Right lobe of liver (tissue), 6 donors: Measurements from ENCODE around the gene MBP. TPM values are rescaled to one million over a fixed set of nuclear protein-coding genes. Genes with fewer than 3 reads are reported as not detected.

Source experiments
- ATAC-seq, 4 donors: fragments of 200-7000 bp; cut with Tn5 transposase; one replicate each; pipeline ENCODE4 v1.9.1; 2020; ENCODE audit warnings: mild to moderate bottlenecking in 4 of 4, moderate library complexity in 4 of 4
- DNase-seq, 3 donors: peaks; one replicate each; pipeline ENCODE4 v3.0.0-alpha.2; 2020
- H3K27ac ChIP-seq, 3 donors: fragments of 200-600 bp; one replicate each; pipeline ENCODE4 v1.8.0; 2022
- H3K27me3 ChIP-seq, 2 donors: fragments of 200-600 bp; one replicate each; pipeline ENCODE4 v1.8.0; 2022
- H3K36me3 ChIP-seq, 4 donors: fragments of 200-600 bp; sonication (generic) in 1 of 4; one replicate each; pipeline versions ENCODE4 v1.5.1 to v1.8.0; 2017 to 2022; ENCODE audit warnings: control low read depth in 1 of 4
- H3K4me1 ChIP-seq, 4 donors: fragments of 200-600 bp; sonication (generic) in 1 of 4; one replicate each; pipeline versions ENCODE4 v1.5.1 to v1.8.0; 2017 to 2022; ENCODE audit warnings: control low read depth in 1 of 4
- H3K4me3 ChIP-seq, 3 donors: fragments of 200-600 bp; one replicate each; pipeline ENCODE4 v1.8.0; 2022
- H3K9me3 ChIP-seq, 4 donors: fragments of 200-600 bp; sonication (generic) in 1 of 4; one replicate each; pipeline versions ENCODE4 v1.5.1 to v1.8.0; 2017 to 2022; ENCODE audit warnings: control low read depth in 1 of 4
- CTCF ChIP-seq, 4 donors: fragments of 200-600 bp in 3 of 4; fragments of 450-650 bp in 1 of 4; IDR thresholded peaks; one replicate each; pipeline versions ENCODE4 v1.5.1 to v1.8.0; 2016 to 2022; ENCODE audit warnings: antibody characterized with exemption in 4 of 4, mild to moderate bottlenecking in 2 of 4
- POLR2A ChIP-seq: fragments of 450-650 bp; IDR thresholded peaks from one replicate; pipeline ENCODE4 v1.6.1; 2017; ENCODE audit warnings: antibody characterized with exemption, mild to moderate bottlenecking
- WGBS: methylation state at CpG from one replicate; pipeline ENCODE4 v1.1.6; 2018; ENCODE audit warnings: low coverage, low lambda C conversion rate; ENCODE audit not compliant: insufficient coverage; ENCODE audit errors: missing lambda C conversion rate; 5-methylcytosine and 5-hydroxymethylcytosine counted together
- intact Hi-C, 2 donors: fragments of 100-400 bp; cut with DNase I; formaldehyde crosslinking; loops; one replicate each; pipeline versions ENCODE4 v1.11.2 to v1.14.1; 2022
- total RNA-seq, 6 experiments: library from RNA; depleted of rRNA in 2 of 6; stranded (reverse); fragments of >200 nt in 2 of 6; fragmentation: NEBNext Ultra II Directional in 3 of 6; extraction: Animal tissue kit (Norgen Biotek cat#: 25700) in 3 of 6; gene quantifications; one replicate each; pipeline versions ENCODE4 v1.1.0 to v1.2.4, GENCODE V29; 2016 to 2023
- donor health status: DM: no; HTN: yes; CAD: no.
- donor health status: DM: no; HTN: no; CAD: no.
- donor health status: DM: no; HTN: no; CAD: no.
- donor health status: DM: no; HTN: yes; CAD: no.
- donor health status: DM: no; HTN: yes; CAD: no.

Gene MBP
- total RNA-seq, 6 experiments from 2014 or later, result 24.0 to 40.8 (median 27.6) TPM

GRCh38 chr18:77077941-77078689, 54.5 kb downstream of the MBP start:
- Histone ChIP-seq H3K9me3 (no peaks in the 10 kb centered on the region), H3K27me3 (no peaks in the 10 kb centered on the region), H3K4me1 (peaks cover 0 to 19% (median 9%) of the 10 kb centered on the region in 4 donors), H3K27ac (no peak overlapping the region), H3K4me3 (no peak overlapping the region), H3K36me3 (no peaks in the 10 kb centered on the region)
- ATAC-seq (no peak), DNase-seq (no peak)
- no peak for TF ChIP-seq POLR2A
- TF ChIP-seq CTCF (IDR thresholded peaks at IDR 0.05), result no peak
- WGBS, result 83% methylated on average over 15 of the region's 16 CpGs
- intact Hi-C loops, result no loop called here

GRCh38 chr18:77077401-77077800, 55.2 kb downstream of the MBP start:
- Histone ChIP-seq H3K9me3 (no peaks in the 10 kb centered on the region), H3K27ac (no peak overlapping the region), H3K4me3 (no peak overlapping the region), H3K36me3 (no peaks in the 10 kb centered on the region), H3K4me1 (peaks cover 0 to 19% (median 10%) of the 10 kb centered on the region in 4 donors), H3K27me3 (no peaks in the 10 kb centered on the region)
- DNase-seq, result peak in 1 of 3 donors; percentile 33
- no CpG with 5 or more reads among the region's 7 CpGs for WGBS
- intact Hi-C loops, result no loop called here
- TF ChIP-seq POLR2A (no peak), CTCF (IDR thresholded peaks at IDR 0.05) (no peak)
- no peak for ATAC-seq

- no peak for DNase-seq
- TF ChIP-seq CTCF (IDR thresholded peaks at IDR 0.05), result no peak
- TF ChIP-seq POLR2A, result no peak
- H3K4me1 ChIP-seq, result peaks cover 0 to 19% (median 10%) of the 10 kb centered on the region in 4 donors
- no peak for ATAC-seq
- H3K27me3 ChIP-seq, result no peaks in the 10 kb centered on the region
- intact Hi-C loops, result no loop called here
- WGBS, result no CpG with 5 or more reads among the region's 9 CpGs
- H3K4me3 ChIP-seq, result no peak overlapping the region
- H3K36me3 ChIP-seq, result no peaks in the 10 kb centered on the region
- no peak overlapping the region for H3K27ac ChIP-seq
- H3K9me3 ChIP-seq, result no peaks in the 10 kb centered on the region
Measured at GRCh38 chr18:77076111-77076510, 56.5 kb downstream of the MBP start.

- Histone ChIP-seq H3K27me3 (no peaks in the 10 kb centered on the region), H3K4me1 (peaks cover 0 to 19% (median 10%) of the 10 kb centered on the region in 4 donors), H3K36me3 (no peaks in the 10 kb centered on the region), H3K27ac (peak overlapping the region in 1 of 3 donors; percentile 13), H3K4me3 (no peak overlapping the region), H3K9me3 (no peaks in the 10 kb centered on the region)
- ATAC-seq (peak in 3 of 4 donors; percentile 10 to 47 (median 47)), DNase-seq (no peak)
- intact Hi-C loops, result no loop called here
- 27% methylated on average over 6 of the region's 7 CpGs for WGBS
- TF ChIP-seq CTCF (IDR thresholded peaks at IDR 0.05) (no peak), POLR2A (no peak)
Measured at GRCh38 chr18:77074431-77074830, 58.2 kb downstream of the MBP start.
